Bronchial epithelial cell (primary cell): ENCODE results near the gene MRPL41. TPM values are rescaled to one million over a fixed set of nuclear protein-coding genes. Genes with fewer than 3 reads are reported as not detected.

ENCODE experiments used
- DNase-seq: peaks from one replicate; pipeline ENCODE4 v3.0.0-alpha.2; 2010; ENCODE audit warnings: low read depth
- FAIRE-seq: peaks from 2 replicates; lab custom pipeline; 2011; peaks lifted over from hg19 to GRCh38; lab: Jason Lieb, UNC
- H3K27me3 ChIP-seq: 2 replicates; pipeline ENCODE4 v1.5.1; 2011; ENCODE audit warnings: low read length; ENCODE audit not compliant: control insufficient read depth, insufficient read depth
- H3K36me3 ChIP-seq: 2 replicates; pipeline ENCODE4 v1.5.1; 2011; ENCODE audit warnings: low read length; ENCODE audit not compliant: control insufficient read depth, insufficient read depth
- H3K4me3 ChIP-seq: 2 replicates; pipeline ENCODE4 v1.5.1; 2011; ENCODE audit warnings: mild to moderate bottlenecking, low read depth, low read length, control low read depth
- total RNA-seq: library from RNA; depleted of rRNA; stranded (reverse); fragments of >200 nt; gene quantifications from 2 replicates; pipeline ENCODE4 v1.2.1, GENCODE V29; 2014
- TF ChIP-seq, protein P1 (sequence below): IDR thresholded peaks from 2 replicates; pipeline ENCODE4 v1.5.1; 2011; ENCODE audit warnings: mild to moderate bottlenecking, moderate library complexity, low read length, control low read depth, inconsistent platforms; ENCODE audit not compliant: insufficient read depth, severe bottlenecking

MRPL41 gene
- total RNA-seq = 64.2 and 81.8 TPM in 2 replicates

DNA sequence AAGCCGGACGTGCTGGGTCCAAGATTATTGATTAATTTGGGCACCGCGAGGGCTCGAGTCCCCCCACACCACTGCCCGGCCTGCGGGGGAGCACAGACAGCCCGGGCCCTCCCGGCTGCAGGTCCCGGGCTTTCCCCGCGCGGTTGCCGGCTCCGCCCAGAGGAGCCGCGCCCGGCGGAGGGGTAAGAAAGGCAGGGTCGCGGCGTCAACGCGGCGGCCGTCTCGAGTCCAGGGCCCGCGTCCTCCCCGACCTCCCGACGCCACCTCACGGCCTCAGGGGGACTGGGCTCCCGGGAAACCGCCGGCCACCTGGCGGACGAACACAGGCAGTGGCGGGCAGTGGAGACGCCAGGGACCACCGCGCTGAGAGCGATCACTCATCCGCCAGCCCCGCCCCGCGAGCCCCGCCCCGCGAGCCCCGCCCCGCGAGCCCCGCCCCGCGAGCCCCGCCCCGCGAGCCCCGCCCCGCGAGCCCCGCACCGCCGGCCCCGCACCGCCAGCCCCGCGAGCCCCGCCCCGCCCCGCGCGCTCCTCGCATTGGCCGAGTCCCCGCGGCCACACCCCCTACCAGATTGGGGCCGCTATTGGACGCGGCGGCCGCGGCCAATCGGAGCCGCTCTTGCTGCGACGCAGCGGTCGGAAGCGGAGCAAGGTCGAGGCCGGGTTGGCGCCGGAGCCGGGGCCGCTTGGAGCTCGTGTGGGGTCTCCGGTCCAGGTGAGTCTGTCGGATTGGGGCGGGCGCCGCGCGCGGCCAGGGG lies at the start of gene MRPL41:
TSS of gene MRPL41 (plus strand) at position 616 of the 758 bp plus-strand sequence. CDS start 203 bp downstream, outside the sequence.
- TF ChIP-seq, protein P1, sequence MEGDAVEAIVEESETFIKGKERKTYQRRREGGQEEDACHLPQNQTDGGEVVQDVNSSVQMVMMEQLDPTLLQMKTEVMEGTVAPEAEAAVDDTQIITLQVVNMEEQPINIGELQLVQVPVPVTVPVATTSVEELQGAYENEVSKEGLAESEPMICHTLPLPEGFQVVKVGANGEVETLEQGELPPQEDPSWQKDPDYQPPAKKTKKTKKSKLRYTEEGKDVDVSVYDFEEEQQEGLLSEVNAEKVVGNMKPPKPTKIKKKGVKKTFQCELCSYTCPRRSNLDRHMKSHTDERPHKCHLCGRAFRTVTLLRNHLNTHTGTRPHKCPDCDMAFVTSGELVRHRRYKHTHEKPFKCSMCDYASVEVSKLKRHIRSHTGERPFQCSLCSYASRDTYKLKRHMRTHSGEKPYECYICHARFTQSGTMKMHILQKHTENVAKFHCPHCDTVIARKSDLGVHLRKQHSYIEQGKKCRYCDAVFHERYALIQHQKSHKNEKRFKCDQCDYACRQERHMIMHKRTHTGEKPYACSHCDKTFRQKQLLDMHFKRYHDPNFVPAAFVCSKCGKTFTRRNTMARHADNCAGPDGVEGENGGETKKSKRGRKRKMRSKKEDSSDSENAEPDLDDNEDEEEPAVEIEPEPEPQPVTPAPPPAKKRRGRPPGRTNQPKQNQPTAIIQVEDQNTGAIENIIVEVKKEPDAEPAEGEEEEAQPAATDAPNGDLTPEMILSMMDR = peak; percentile 51
- no peaks in the 10 kb centered on the region for H3K27me3 ChIP-seq
- peak; percentile 66 for DNase-seq
- no peak for FAIRE-seq
- peaks cover 6% of the 10 kb centered on the region for H3K36me3 ChIP-seq
- H3K4me3 ChIP-seq = peak within 1 kb of the TSS; percentile 84

DNA sequence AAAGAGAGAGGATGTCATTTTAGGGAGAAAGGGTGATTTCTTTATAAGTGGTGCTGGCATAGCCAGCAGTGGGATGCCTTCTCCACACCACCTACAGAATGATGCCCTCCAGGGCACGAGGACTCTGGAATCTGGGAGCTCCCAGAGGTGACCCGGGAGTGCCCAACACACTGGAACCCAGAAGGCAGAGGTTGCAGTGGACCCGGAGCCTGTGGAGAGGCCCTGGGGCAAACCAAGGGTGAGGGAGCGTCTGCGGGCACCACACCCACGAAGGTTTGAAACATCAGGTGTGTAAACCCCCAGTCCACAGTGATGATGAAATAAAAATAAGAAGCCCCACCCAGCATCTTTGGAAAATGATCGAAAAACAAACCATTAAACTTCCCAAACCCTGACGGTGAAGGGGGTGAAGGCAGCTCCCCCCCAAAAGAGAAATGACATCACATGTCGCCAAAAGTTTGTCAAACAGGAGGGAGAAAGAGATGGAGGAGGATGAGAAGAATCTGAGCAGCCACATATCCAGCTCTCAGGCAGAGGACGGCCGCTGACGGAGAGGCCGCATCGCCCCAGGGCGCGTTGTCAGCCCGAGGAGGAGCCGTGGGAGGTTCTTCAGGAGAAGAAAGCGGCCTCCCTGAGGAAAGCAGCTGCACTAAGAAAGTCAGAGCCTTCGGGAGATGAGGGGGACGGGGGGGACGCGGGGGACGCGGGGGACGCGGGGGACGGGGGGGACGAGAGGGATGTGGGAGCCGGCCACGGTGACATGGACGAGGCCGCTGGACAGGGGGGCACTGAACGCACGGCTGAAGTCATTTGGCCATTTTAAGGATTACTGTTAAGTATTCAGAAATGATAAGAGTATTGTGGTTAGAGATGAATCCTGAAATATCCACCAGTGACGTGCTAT lies 49.4 kb upstream of the MRPL41 start:
- TF ChIP-seq, protein P1 = no peak
- Histone ChIP-seq H3K27me3 (no peaks in the 10 kb centered on the region), H3K4me3 (no peak overlapping the region), H3K36me3 (no peaks in the 10 kb centered on the region)
- no peak for DNase-seq
- no peak for FAIRE-seq

DNA sequence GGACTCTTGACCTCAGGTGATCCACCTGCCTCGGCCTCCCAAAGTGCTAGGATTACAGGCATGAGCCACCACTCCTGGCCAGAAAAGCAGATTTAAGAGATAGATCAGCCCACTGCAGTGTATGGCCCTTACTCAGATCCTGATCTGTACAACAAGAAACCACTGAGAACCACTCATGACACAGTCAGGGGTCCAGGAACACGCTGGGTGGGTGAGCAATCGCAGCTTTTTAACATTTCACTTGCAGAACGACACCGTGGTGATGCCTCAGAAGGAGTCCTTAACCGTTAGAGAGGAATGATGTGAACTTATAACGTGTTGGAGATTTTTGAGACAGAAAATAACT lies 47.3 kb upstream of the MRPL41 start:
- Histone ChIP-seq H3K36me3 (no peaks in the 10 kb centered on the region), H3K27me3 (no peaks in the 10 kb centered on the region), H3K4me3 (no peak overlapping the region)
- DNase-seq (no peak), FAIRE-seq (no peak)
- TF ChIP-seq, protein P1 = no peak

DNA sequence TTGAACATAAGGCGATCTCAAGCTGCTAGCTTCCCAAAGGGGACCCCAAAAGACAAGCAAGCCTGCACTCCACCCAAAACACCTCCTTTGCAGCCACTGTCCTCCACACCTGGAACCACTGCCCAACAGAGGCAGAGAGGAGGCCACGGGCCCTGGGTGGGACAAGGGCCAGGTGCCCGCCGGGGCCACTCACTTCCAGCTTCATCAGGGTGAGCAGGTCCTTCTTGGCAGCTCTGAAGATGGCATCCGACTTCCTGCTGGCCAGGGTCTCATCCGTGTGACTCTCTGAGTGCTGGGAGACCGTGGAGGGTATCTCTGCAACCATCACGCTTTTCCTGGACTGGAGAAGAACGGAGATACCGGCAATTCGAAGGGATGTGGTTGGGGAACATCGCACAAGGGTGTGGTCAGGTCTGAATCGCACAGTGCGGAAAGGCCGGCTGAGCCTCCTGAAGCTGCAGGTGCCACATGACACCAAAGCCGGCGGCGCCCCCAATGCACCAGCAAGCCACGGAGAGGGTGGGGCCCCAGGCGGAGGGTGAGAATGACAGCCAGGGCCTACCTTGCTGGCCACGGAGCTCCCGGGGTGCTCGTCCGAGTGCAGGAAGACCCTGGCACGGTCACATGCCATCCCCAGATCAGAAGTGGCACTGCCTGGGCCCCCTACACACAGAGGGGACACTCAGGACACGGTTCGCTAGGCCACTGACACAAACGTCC lies 46.1 kb upstream of the MRPL41 start:
- TF ChIP-seq, protein P1 = no peak
- no peak overlapping the region for H3K4me3 ChIP-seq
- FAIRE-seq (no peak), DNase-seq (no peak)
- H3K36me3 ChIP-seq = no peaks in the 10 kb centered on the region
- no peaks in the 10 kb centered on the region for H3K27me3 ChIP-seq

DNA sequence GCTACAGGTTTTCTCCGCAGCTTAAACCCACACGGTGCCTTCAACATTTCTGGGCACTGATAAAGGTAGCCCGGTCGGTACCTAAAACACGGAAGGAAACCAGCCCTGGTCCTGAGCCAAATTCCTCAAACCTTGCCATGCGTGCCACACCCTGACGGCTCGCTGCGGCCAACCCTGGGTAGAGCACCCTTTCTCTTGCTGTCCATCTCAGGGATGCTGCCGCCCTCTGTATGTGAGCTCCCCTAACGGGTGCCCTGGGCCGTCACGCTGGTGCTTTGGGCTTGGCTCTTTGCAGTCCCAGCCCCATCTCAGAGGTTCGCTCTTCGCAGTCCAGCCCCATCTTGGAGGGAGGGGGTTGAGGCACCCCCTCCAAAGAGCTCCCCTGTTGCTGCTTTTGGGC lies 45.4 kb upstream of the MRPL41 start:
- H3K4me3 ChIP-seq = no peak overlapping the region

More for the DNA sequence above, 45.4 kb upstream of the MRPL41 start:
- TF ChIP-seq, protein P1 = no peak
- DNase-seq (no peak), FAIRE-seq (no peak)
- H3K36me3 ChIP-seq = no peaks in the 10 kb centered on the region
- H3K27me3 ChIP-seq = no peaks in the 10 kb centered on the region
